Right lobe of liver (tissue), 6 donors: Measurements from ENCODE around the gene DAPK1. TPM values are rescaled to one million over a fixed set of nuclear protein-coding genes. Genes with fewer than 3 reads are reported as not detected.

ENCODE experiments used
- ATAC-seq, 4 donors: fragments of 200-7000 bp; cut with Tn5 transposase; one replicate each; pipeline ENCODE4 v1.9.1; 2020; ENCODE audit warnings: mild to moderate bottlenecking in 4 of 4, moderate library complexity in 4 of 4
- DNase-seq, 3 donors: peaks; one replicate each; pipeline ENCODE4 v3.0.0-alpha.2; 2020
- H3K27ac ChIP-seq, 3 donors: fragments of 200-600 bp; one replicate each; pipeline ENCODE4 v1.8.0; 2022
- H3K27me3 ChIP-seq, 2 donors: fragments of 200-600 bp; one replicate each; pipeline ENCODE4 v1.8.0; 2022
- H3K36me3 ChIP-seq, 4 donors: fragments of 200-600 bp; sonication (generic) in 1 of 4; one replicate each; pipeline versions ENCODE4 v1.5.1 to v1.8.0; 2017 to 2022; ENCODE audit warnings: control low read depth in 1 of 4
- H3K4me1 ChIP-seq, 4 donors: fragments of 200-600 bp; sonication (generic) in 1 of 4; one replicate each; pipeline versions ENCODE4 v1.5.1 to v1.8.0; 2017 to 2022; ENCODE audit warnings: control low read depth in 1 of 4
- H3K4me3 ChIP-seq, 3 donors: fragments of 200-600 bp; one replicate each; pipeline ENCODE4 v1.8.0; 2022
- H3K9me3 ChIP-seq, 4 donors: fragments of 200-600 bp; sonication (generic) in 1 of 4; one replicate each; pipeline versions ENCODE4 v1.5.1 to v1.8.0; 2017 to 2022; ENCODE audit warnings: control low read depth in 1 of 4
- POLR2A ChIP-seq: fragments of 450-650 bp; IDR thresholded peaks from one replicate; pipeline ENCODE4 v1.6.1; 2017; ENCODE audit warnings: antibody characterized with exemption, mild to moderate bottlenecking
- WGBS: methylation state at CpG from one replicate; pipeline ENCODE4 v1.1.6; 2018; ENCODE audit warnings: low coverage, low lambda C conversion rate; ENCODE audit not compliant: insufficient coverage; ENCODE audit errors: missing lambda C conversion rate; 5-methylcytosine and 5-hydroxymethylcytosine counted together
- intact Hi-C, 2 donors: fragments of 100-400 bp; cut with DNase I; formaldehyde crosslinking; loops; one replicate each; pipeline versions ENCODE4 v1.11.2 to v1.14.1; 2022
- total RNA-seq, 6 experiments: library from RNA; depleted of rRNA in 2 of 6; stranded (reverse); fragments of >200 nt in 2 of 6; fragmentation: NEBNext Ultra II Directional in 3 of 6; extraction: Animal tissue kit (Norgen Biotek cat#: 25700) in 3 of 6; gene quantifications; one replicate each; pipeline versions ENCODE4 v1.1.0 to v1.2.4, GENCODE V29; 2016 to 2023
- TF ChIP-seq, protein P1 (sequence below), 4 donors: fragments of 200-600 bp in 3 of 4; fragments of 450-650 bp in 1 of 4; IDR thresholded peaks; one replicate each; pipeline versions ENCODE4 v1.5.1 to v1.8.0; 2016 to 2022; ENCODE audit warnings: antibody characterized with exemption in 4 of 4, mild to moderate bottlenecking in 2 of 4
- donor health status: DM: no; HTN: yes; CAD: no.
- donor health status: DM: no; HTN: no; CAD: no.
- donor health status: DM: no; HTN: no; CAD: no.
- donor health status: DM: no; HTN: yes; CAD: no.
- donor health status: DM: no; HTN: yes; CAD: no.

DAPK1 gene
- total RNA-seq, 6 experiments from 2014 or later: 17.4 to 55.0 (median 33.9) TPM

GRCh38 chr9:87529671-87530070 lies 32.0 kb downstream of the DAPK1 start:
- Histone ChIP-seq H3K36me3 (no peaks in the 10 kb centered on the region), H3K9me3 (no peaks in the 10 kb centered on the region), H3K4me3 (no peak overlapping the region), H3K4me1 (peaks cover 0 to 24% (median 9%) of the 10 kb centered on the region in 4 donors), H3K27ac (no peak overlapping the region), H3K27me3 (no peaks in the 10 kb centered on the region)
- DNase-seq (no peak), ATAC-seq (peak in 3 of 4 donors; percentile 36 to 53 (median 44))
- no peak for TF ChIP-seq POLR2A
- TF ChIP-seq, protein P1, sequence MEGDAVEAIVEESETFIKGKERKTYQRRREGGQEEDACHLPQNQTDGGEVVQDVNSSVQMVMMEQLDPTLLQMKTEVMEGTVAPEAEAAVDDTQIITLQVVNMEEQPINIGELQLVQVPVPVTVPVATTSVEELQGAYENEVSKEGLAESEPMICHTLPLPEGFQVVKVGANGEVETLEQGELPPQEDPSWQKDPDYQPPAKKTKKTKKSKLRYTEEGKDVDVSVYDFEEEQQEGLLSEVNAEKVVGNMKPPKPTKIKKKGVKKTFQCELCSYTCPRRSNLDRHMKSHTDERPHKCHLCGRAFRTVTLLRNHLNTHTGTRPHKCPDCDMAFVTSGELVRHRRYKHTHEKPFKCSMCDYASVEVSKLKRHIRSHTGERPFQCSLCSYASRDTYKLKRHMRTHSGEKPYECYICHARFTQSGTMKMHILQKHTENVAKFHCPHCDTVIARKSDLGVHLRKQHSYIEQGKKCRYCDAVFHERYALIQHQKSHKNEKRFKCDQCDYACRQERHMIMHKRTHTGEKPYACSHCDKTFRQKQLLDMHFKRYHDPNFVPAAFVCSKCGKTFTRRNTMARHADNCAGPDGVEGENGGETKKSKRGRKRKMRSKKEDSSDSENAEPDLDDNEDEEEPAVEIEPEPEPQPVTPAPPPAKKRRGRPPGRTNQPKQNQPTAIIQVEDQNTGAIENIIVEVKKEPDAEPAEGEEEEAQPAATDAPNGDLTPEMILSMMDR (IDR thresholded peaks at IDR 0.05): no peak
- intact Hi-C loops: no loop called here
- 50% methylated on average over 6 of the region's 7 CpGs for WGBS

DNA sequence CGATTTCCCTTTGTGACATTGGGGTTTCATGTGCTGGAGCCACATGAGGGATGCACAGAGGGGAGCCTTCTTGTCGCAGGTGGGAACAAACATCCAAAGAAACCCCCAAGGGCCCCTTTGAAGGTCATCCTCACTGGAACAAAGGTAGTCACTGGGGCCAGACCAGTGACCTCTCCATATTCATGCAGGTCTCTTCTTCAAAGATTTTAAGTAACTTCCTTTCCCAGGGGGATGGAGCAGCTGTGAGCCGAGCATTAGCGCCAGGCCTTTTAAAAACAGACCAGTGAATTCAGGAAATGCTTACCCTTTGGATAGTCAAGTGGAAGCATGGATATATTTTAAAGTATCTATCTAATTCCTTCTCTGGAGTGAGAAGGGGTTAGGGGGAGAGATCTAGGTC lies 33.0 kb downstream of the DAPK1 start:
- DNase-seq: no peak
- Histone ChIP-seq H3K9me3 (no peaks in the 10 kb centered on the region), H3K27me3 (no peaks in the 10 kb centered on the region), H3K4me3 (no peak overlapping the region), H3K36me3 (no peaks in the 10 kb centered on the region), H3K4me1 (peaks cover 0 to 24% (median 9%) of the 10 kb centered on the region in 4 donors), H3K27ac (no peak overlapping the region)
- 51% methylated on average over 4 of the region's 4 CpGs for WGBS
- ATAC-seq: no peak
- TF ChIP-seq, protein P1 (IDR thresholded peaks at IDR 0.05): no peak
- no peak for TF ChIP-seq POLR2A
- intact Hi-C loops: no loop called here

GRCh38 chr9:87531370-87532295 lies 34.0 kb downstream of the DAPK1 start:
- TF ChIP-seq, protein P1 (IDR thresholded peaks at IDR 0.05): no peak
- TF ChIP-seq POLR2A: no peak
- 22% methylated on average over 3 of the region's 3 CpGs for WGBS
- peak in 3 of 4 donors; percentile 34 to 54 (median 38) for ATAC-seq

DNA sequence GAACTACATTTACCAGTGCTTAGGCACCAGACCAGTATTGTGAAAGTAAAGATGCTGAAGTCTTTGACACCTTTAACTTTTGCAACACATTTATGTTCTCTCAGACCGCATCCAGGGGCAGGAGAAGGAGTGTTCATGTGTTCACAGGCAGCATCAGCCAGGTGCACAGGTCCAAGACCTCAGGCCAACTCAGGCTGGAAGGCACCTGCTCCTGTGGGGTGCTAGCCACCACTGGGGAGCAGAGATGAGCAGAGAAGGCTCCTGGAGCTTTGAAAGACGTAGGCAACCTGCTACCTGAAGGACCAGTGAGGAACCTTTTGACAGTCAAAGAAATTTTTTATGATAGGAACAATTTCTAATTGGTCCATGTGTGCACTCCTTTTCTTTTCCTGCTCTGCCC lies 35.6 kb downstream of the DAPK1 start:
- TF ChIP-seq, protein P1 (IDR thresholded peaks at IDR 0.05): no peak
- TF ChIP-seq POLR2A: no peak
- Histone ChIP-seq H3K4me1 (peaks cover 0 to 18% (median 7%) of the 10 kb centered on the region in 4 donors), H3K27ac (no peak overlapping the region), H3K9me3 (no peaks in the 10 kb centered on the region), H3K4me3 (no peak overlapping the region), H3K36me3 (no peaks in the 10 kb centered on the region), H3K27me3 (no peaks in the 10 kb centered on the region)
- intact Hi-C loops: no loop called here
- WGBS: 100% methylated on average over 2 of the region's 2 CpGs
- no peak for ATAC-seq
- no peak for DNase-seq

More at GRCh38 chr9:87531370-87532295, 34.0 kb downstream of the DAPK1 start:
- Histone ChIP-seq H3K4me1 (peaks cover 0 to 24% (median 9%) of the 10 kb centered on the region in 4 donors), H3K9me3 (no peaks in the 10 kb centered on the region), H3K27ac (no peak overlapping the region), H3K4me3 (no peak overlapping the region), H3K27me3 (no peaks in the 10 kb centered on the region), H3K36me3 (no peaks in the 10 kb centered on the region)
- DNase-seq: no peak
- intact Hi-C loops: no loop called here
